Osteocyte (in vitro differentiated cells): ENCODE data around the gene BBS5. TPM values are rescaled to one million over a fixed set of nuclear protein-coding genes. Genes with fewer than 3 reads are reported as not detected.
"Not testable (repeated sequence)": the region's sequence is repeated elsewhere in the genome, so short reads cannot be mapped to it uniquely, and the experiment has no call there.

ENCODE experiments used
- DNase-seq: peaks from one replicate; pipeline ENCODE4 v3.0.0; 2021; ENCODE audit warnings: mixed read lengths; ENCODE audit not compliant: unreplicated experiment; ENCODE audit errors: extremely low spot score
- H3K27ac Mint-ChIP-seq: one replicate; pipeline ENCODE4 v1.8.0; 2021; ENCODE audit warnings: mild to moderate bottlenecking, mixed read lengths; ENCODE audit not compliant: unreplicated experiment
- H3K27me3 Mint-ChIP-seq: one replicate; pipeline ENCODE4 v1.8.0; 2021; ENCODE audit warnings: mixed read lengths; ENCODE audit not compliant: unreplicated experiment
- H3K36me3 Mint-ChIP-seq: one replicate; pipeline ENCODE4 v1.8.0; 2021; ENCODE audit warnings: mixed read lengths; ENCODE audit not compliant: unreplicated experiment
- H3K4me1 Mint-ChIP-seq: one replicate; pipeline ENCODE4 v1.8.0; 2021; ENCODE audit warnings: mixed read lengths; ENCODE audit not compliant: unreplicated experiment
- H3K4me3 Mint-ChIP-seq: one replicate; pipeline ENCODE4 v1.8.0; 2021; ENCODE audit warnings: mild to moderate bottlenecking, moderate library complexity, mixed read lengths; ENCODE audit not compliant: unreplicated experiment
- H3K9me3 Mint-ChIP-seq: one replicate; pipeline ENCODE4 v1.8.0; 2021; ENCODE audit warnings: mixed read lengths; ENCODE audit not compliant: unreplicated experiment
- CTCF ChIP-seq: fragments of 200-600 bp; sonication (generic); IDR thresholded peaks from 2 replicates; pipeline ENCODE4 v1.5.0; 2021; ENCODE audit warnings: antibody characterized with exemption, mild to moderate bottlenecking, moderate library complexity
- long read RNA-seq: library from polyadenylated mRNA; unstranded; transcript quantifications from one replicate; pipeline ENCODE4 v2.0.0, GENCODE V29; 2021
- total RNA-seq: library from RNA; stranded (reverse); gene quantifications from 2 replicates; pipeline ENCODE4 v1.2.1, GENCODE V29; 2021

The BBS5 gene
- 11.1 and 11.6 TPM in 2 replicates for total RNA-seq
- long read RNA-seq, transcript BBS5-204 (2 exons, 593 nt), result major isoform, 6 of 12 reads
- long read RNA-seq, partial matches to known transcripts, result 5 of 12 reads
- long read RNA-seq, other reads (novel, unspliced or antisense), result 1 of 12 reads

- Mint-ChIP-seq H3K27me3 (no peaks in the 10 kb centered on the region), H3K4me3 (peak within 1 kb of the TSS; percentile 89), H3K4me1 (peaks cover 13% of the 10 kb centered on the region), H3K36me3 (peaks cover 15% of the 10 kb centered on the region), H3K27ac (peak within 1 kb of the TSS; percentile 88), H3K9me3 (no peaks in the 10 kb centered on the region)
- DNase-seq, result peak; percentile 94
- TF ChIP-seq CTCF, result peak; percentile 64
Measured at GRCh38 chr2:169479257-169480078, at the start of gene BBS5. BBS5 (plus strand) TSS chr2:169479494; CDS start chr2:169479554, 60 bp downstream.

GRCh38 chr2:169431772-169432171, 47.5 kb upstream of the BBS5 start:
- H3K4me1 Mint-ChIP-seq, DNase-seq, H3K4me3 Mint-ChIP-seq, H3K9me3 Mint-ChIP-seq, H3K36me3 Mint-ChIP-seq, H3K27ac Mint-ChIP-seq: not testable (repeated sequence)
- peaks cover 29% of the 10 kb centered on the region for H3K27me3 Mint-ChIP-seq

GRCh38 chr2:169434236-169434635, 45.1 kb upstream of the BBS5 start:
- not testable (repeated sequence) for H3K27ac Mint-ChIP-seq, H3K36me3 Mint-ChIP-seq

GRCh38 chr2:169438466-169439072, 40.7 kb upstream of the BBS5 start:
- no peak overlapping the region for H3K27ac Mint-ChIP-seq
- peaks cover 61% of the 10 kb centered on the region for H3K27me3 Mint-ChIP-seq
- no peak for TF ChIP-seq CTCF
- no peaks in the 10 kb centered on the region for H3K4me1 Mint-ChIP-seq
- DNase-seq, result no peak
- no peak overlapping the region for H3K4me3 Mint-ChIP-seq
- no peaks in the 10 kb centered on the region for H3K9me3 Mint-ChIP-seq
- H3K36me3 Mint-ChIP-seq, result no peaks in the 10 kb centered on the region

More at GRCh38 chr2:169434236-169434635, 45.1 kb upstream of the BBS5 start:
- not testable (repeated sequence) for H3K4me3 Mint-ChIP-seq, H3K4me1 Mint-ChIP-seq, DNase-seq, H3K9me3 Mint-ChIP-seq
- H3K27me3 Mint-ChIP-seq, result peaks cover 39% of the 10 kb centered on the region

- Mint-ChIP-seq H3K4me3 (no peak overlapping the region), H3K9me3 (no peaks in the 10 kb centered on the region), H3K4me1 (no peaks in the 10 kb centered on the region), H3K36me3 (no peaks in the 10 kb centered on the region), H3K27ac (no peak overlapping the region), H3K27me3 (peaks cover 69% of the 10 kb centered on the region)
- no peak for TF ChIP-seq CTCF
- no peak for DNase-seq
Measured at GRCh38 chr2:169439900-169440299, 39.4 kb upstream of the BBS5 start.

GRCh38 chr2:169446452-169446851, 32.8 kb upstream of the BBS5 start:
- Mint-ChIP-seq H3K36me3 (no peaks in the 10 kb centered on the region), H3K27ac (no peak overlapping the region), H3K9me3 (no peaks in the 10 kb centered on the region), H3K27me3 (peaks cover 44% of the 10 kb centered on the region), H3K4me3 (no peak overlapping the region), H3K4me1 (no peaks in the 10 kb centered on the region)
- no peak for TF ChIP-seq CTCF
- no peak for DNase-seq
